HG03575 (cell line): ENCODE data around the gene MYOCD.

Experiments
- ATAC-seq: cut with Tn5 transposase; IDR thresholded peaks from one replicate; pipeline ENCODE4 v1.9.1; 2021; ENCODE audit not compliant: unreplicated experiment, insufficient number of reproducible peaks, low FRiP score; ENCODE audit errors: extremely low read depth

Gene MYOCD

DNA sequence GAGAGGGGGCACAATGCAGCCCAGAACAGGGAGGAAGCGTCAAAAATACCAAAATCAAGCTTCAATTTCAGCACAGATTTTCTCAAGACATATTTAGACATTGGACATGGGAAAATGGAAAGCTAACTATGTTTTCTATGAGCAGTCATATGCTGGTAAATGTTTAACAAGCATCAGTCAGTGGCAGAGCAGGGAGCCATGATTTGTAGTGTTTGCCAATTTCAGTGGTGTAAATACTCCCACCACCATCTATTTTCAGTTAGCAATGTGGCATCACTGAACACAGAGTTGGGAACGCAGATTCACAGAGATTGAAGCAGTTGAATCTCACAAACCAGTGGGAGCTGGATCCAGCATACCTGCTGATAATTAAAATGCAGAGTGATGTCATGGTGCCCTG lies 24.6 kb upstream of the MYOCD start:
- ATAC-seq = no peak

DNA sequence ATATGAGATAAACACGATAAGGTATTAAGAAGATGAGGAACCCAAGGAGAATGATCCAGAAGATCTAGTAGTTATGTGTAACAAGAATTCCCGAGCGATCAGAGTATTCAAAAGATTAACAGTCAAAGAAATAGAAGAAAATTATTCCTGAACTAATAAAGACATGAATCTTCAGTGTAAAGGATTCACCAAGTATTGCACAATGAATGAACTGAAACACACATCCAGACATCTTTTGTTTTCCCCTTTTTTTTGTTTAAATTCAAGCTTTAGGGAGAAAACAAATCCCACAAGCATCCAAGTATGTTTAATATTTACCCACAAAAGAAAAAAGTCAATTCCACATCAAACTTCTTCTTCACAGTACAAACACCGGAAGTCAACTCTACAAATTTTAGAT lies 23.7 kb upstream of the MYOCD start:
- no peak for ATAC-seq

DNA sequence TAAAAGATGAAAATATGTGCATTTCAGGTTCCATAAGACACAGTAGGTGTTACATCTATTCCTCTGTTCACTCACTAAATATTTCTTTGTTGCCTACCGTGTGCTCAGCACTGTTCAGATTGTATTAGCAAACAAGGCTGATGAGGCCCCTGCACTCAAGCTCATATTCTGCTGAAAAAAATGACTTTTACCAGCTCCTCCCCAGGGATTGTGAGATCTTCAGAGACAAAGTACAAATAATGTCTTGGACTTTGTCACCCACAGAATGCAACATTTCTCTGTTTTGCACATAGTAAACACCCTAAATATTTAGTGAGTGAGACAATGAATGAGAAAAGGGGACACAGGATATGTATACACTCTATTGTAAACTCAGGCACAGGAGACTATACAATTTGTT lies 21.9 kb upstream of the MYOCD start:
- no peak for ATAC-seq

DNA sequence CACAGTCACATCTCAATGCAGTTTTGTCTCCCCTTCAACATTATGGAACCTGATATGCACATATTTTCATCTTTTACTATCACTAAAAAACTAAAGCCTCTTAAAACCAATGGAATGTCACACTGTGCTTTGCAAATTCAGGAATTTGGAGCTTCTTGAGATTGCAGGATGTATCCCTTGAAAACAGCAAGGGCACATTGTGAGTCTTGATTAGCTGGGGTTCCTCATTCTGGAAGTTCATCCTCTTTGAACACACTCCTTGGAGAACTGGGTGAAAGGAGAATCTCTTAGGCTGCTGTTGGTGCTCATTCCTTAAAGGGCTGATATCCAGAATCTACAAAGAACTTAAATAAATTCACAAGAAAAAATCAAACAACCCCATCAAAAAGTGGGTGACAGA lies 21.1 kb upstream of the MYOCD start:
- ATAC-seq = no peak

DNA sequence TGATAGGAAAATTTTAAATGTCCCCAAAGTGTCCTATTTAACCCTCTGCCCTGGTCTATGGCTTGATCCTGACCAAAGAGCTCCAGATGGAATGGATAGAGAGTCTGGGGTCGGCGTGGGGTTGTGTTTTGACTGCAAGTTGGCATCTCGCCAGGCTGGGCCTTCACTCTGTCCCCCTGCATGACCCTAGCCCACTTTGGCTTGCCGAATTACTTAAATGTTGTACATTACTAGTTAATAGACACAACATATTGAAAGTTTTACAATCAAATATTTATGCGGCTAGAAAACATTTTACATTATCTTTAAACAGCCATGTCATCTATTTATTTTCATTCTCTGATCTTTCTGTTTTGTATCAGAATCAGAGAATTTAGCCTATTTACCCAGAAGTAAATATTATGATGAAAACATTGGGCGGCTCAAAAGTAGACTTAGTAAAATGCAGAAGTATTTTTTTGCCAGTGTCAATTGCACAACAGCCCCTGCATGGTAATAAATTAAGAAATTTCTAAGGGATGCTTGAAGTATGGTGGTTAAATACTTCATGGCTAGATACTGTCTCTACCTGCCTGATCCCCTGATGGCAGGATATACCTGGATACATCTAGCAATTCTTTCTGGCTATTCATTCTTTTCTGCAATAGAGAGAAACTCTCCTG lies 18.8 kb upstream of the MYOCD start:
- ATAC-seq = no peak

DNA sequence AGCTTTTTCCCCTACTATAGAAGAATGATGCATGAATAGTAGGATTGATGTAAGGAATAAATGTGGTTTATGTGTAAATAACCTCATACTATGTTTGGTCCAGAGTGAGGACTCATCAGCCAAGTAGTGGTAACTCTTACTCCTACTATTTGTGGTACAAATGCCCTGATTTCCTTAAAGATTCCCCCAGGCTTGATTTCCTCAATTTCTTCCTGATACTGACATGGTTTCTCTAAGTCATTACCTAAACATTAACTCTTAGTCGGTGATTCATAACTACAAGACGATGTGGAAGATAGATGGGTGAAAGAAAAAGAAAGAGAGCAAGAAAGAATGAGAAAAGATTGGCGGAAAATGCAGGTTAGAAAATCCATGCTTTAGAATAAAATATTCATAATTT lies 17.2 kb upstream of the MYOCD start:
- no peak for ATAC-seq

DNA sequence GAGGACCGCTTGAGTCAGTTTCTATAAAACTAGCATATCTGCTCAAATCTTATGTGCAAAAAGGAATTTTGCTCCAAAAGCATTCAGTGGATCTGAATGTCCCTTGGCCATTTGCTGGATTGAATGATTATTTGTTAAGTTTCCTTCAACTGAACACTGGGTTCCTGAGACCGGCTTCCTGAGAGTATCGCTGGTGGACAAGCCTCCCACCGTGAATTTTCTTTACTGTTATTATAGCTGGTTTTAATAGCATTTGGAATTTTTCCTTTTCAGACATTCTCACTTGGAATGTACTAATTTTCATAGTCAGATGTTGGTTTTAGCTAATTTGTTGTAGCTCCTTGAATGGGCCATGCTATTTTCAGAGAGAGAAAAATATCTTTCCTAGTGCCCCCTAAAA lies 9.8 kb upstream of the MYOCD start:
- ATAC-seq = no peak

DNA sequence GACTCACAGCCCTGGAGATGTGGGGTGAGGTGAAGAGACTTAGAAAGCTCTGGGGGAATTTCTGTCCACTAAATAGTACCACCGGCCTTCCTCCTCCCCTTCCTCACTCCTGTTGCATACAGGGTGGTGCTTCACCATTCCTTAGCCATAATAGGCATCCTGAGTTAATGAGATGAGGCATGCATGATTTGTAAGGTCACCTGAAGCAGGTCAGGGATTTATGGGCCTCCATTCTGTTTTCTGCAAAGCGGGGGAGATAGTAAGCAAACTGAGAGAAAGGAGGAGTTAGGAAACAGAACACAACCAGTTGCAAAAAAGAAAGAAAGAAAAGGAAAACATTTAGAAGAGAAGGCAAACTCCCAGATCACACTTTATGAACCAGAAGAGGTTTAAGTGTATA lies 9.3 kb upstream of the MYOCD start:
- no peak for ATAC-seq

DNA sequence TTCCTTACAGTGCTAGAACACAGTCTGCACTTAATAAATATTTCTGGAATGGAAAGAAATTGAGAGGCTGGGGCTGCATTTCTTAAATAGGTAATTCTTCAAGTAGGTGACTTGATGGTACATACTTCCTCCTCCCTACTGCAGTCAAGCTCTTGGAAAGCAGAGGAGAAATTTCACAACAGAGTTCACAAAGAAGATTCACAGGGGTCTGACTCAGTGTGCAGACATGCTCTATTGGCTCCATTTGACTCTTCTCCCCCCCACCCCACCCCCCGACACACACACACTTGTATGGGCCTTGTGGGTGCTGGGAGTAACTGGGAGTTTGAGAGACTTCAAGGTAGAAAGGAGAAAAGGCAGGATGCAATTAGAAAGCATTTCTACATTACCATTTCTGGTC lies 6.2 kb upstream of the MYOCD start:
- ATAC-seq = no peak

DNA sequence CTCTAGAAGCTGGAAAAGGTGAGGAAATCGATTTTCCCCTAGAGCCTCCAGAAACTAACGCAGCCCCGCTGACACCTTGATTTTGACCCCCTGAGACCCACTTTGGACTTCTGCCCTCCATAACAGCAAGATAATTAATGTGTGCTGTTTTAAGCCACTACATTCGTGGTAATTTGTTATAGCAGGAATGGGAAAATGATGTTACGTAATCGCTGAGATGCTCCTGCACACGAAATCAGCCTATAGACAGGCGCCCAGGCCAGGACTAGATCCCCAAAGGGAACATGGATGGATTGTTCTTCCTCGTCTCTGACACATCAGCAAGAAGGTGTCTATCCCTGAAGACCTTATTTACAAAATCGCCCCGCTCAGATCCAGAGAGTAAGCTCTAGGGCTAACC lies 1.4 kb upstream of the MYOCD start:
- no peak for ATAC-seq

DNA sequence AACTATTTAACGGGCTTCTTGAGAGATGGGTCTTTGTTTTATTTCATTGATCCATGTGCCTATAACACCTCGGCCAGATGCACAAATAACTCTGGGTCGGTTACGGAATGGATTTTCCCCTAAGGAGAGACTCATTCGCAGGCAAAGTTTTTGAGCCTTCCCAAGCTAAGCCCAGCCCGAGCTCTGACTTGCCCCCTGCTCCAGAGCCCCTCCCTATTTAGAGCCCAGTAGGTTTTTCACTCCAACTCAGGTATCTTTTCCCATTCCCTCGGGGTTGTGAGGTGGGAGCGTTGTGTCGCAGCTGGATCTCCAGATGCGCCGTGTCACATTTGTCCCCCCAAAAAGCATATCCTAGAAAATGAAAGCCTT lies 812 bp upstream of the MYOCD start:
- no peak for ATAC-seq

DNA sequence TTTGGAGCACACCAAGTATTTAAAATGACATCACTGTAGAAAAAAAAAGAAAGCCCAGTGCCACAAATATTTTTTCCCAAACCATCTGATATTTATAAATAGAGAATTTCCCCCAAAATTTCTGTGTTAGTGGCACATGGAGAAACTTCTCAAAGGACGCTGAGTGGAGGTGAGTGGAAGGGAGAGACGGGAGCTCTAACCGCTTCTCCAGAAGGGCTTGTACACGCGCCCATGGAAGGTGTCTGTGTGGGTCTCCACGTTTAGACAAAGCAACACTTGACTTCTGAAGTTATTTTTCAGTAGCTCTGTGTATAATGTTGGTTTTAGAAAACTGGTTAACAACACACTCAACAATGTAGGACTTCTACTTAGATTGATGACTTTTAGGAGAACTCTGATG lies 1.0 kb downstream of the MYOCD start:
- no peak for ATAC-seq

DNA sequence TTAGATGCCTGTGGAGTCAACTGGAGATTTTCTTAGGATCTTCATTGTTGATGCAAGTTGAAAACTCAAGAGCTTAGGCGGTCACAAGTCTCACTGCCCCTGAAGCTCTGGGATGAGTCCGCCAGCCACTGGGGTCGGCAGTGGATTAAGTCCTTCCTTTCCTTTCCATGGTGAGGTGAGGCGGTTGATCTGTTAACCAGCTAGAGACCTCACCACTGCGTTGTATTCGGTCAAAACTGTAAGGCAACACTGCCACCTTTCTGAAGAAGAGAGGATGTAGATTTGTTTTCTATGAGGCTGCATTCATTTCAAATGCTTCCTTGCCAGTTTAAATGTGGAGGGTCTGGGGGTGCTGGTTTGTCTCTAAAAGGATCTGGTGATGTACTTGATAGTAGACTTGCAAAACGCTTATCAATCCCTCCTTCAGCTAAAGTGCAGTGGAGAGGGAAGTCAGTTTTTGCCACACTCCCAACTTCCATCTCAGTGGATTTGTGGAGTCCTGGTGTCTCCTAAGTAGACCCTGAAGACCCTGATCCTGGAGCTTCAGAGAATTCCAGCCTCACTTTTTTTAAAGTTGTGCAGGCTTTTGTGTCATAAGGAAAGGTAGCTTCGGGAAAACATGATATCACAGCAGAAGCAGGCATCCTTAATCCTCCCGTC lies 1.7 kb downstream of the MYOCD start:
- ATAC-seq = no peak

DNA sequence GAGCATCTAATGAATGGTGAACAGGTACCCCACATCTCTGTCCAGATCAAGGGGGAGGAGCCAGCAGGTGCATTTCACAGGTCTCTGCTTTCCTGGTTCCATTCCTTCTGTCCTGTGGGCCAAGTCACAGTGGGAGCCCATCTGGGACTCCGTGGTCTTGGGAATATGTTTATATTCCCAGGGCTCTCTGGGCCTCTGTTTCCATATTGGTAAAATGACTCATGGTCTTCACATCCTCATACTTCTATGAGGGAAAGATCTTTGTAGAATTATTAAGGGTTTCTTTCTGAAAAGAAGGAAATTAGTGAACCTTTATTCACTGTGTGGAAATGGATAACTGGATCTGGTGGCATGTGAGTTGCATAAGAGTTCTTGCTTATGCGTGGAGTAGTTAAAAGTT lies 6.2 kb downstream of the MYOCD start:
- ATAC-seq = no peak

DNA sequence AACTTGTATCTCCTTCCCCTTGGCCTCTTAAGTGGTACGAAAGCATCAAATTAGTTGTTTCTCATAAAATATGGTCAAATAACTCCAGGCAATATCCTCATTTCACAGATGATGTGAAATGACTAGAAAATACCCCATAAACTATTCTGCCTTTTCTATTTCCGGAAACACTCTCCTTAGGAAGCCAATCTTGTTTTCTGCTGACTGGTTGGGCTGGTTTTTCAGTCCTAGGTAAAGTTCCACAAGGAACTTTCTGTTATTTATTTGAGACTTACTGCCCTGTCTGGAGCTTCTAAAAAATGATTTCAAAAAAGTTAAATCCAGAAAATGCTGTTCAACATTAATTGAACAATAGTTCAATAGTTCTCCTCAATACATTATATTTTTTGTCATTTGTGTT lies 7.3 kb downstream of the MYOCD start:
- no peak for ATAC-seq

DNA sequence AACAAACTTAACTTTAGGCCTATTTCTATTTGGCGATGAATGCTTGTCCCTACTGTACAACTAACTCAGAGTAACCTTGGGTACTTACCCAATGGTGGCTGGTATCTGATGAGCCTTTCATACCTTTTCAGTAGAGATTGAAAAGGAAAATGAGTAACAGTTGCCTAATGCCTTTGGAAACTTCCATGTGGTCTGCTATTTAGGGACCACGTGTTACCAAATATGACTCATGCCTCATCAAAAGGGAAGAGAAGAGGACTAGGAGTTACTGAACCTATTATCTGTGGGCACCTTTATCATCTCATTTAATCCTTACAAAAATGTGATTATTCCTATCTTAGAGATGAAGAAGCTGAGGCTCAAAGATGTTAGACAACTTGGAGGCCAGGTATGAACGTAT lies 8.1 kb downstream of the MYOCD start:
- ATAC-seq = no peak

DNA sequence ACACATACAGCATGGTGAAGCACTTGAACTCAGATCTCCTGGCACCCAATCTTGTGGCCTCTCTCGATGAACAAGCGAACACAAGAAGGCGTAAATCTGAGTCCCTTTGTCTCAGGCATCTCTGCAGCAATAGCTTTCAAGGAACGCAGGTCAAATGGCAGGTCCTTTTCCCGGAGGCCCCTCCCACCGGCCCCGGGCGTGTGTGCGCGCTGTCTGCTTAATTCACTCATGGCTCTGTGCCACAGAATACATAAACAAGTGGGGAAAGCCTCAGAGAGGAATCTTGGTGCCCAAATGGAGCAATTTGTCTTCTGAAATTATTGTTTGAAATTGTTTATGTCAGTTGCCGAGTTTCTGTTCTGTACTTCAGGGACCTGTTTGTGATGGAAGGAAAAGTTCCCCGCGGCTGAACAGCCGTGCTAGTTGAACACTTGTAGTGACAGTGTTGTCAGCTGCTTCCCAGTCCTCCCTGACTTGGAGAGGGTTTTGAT lies 14.8 kb downstream of the MYOCD start:
- no peak for ATAC-seq

DNA sequence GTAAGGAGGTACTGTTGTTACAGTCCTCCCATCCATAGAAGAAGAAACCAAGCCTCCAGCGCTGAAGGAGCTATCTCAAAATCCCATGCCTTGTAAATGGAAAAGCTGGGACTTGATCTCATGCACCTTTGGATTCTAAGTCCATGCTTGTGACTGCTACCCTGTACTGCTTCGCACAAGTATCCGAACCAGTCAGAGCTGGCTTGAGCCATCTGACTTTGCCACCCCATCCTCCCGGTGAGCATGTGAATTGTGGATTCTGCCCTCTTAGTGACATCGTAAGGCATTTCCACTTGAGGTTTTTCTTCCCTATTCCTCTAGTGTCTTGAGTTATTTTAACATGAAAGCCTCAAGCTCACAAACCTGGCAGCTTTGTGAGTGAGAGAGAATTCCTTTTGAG lies 15.3 kb downstream of the MYOCD start:
- no peak for ATAC-seq

DNA sequence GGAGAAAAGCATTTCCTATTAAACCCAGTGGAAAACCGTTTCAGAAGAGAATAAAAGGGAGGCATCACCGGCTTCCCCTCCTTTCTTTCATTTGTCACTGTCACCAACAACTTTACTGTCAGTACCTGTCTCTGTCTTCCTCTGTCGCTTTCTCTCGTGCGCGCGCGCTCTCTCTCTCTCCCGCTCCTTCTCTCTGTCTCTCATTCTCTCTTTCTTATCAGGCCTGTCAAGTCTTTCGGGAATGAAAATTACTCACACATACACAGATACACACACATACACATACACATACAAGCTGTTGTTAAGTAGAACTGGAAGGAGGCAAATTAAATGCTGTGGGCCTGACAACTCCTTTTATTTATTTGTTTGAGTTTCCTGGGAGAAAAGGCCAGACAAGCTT lies 17.6 kb downstream of the MYOCD start:
- ATAC-seq = no peak

DNA sequence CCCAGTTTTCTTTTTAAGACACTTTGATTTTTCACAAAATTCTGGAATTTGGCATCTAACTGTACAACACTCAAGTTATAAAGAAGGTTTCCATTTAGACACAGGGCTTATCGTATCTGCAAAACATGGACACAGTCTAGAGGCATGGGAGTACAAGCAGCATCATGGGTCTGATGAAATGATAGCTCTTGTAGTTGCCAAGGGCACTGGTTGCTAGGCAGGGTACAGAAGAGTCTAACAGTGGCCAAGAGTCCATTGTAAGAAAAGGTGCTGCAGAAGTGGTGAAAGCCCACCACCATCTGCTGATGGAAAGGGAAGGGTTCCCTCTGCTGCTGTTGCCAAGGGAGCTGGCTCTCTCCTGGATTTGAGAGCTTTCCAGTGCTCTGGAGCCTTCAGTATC lies 20.8 kb downstream of the MYOCD start:
- no peak for ATAC-seq

DNA sequence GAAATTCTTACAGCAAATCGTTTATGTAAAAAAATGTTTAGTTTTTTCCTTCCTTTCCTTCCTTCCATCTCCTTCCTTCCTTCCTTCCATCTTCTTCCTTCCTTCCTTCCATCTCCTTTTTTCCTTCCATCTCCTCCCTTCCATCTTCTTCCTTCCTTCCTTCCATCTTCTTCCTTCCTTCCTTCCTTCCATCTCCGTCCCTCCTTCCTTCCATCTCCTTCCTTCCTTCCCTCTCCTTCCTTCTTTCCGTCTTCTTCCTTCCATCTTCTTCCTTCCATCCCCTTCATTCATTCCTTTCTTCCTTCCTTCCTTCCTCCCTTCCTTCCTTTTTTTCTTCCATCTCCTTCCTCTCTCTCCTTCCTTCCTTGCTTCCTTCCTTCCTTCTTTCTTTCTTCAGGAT lies 22.7 kb downstream of the MYOCD start:
- ATAC-seq = no peak
